Vagina (tissue), 2 donors: ENCODE results near the gene DHRS7C.

Experiments used
- CTCF ChIP-seq, 3 experiments: fragments of 450-650 bp in 2 of 3; fragments of 200-600 bp in 1 of 3; sonication (generic) in 1 of 3; IDR thresholded peaks; one replicate each; pipeline ENCODE4 v1.5.1; 2017 to 2019; ENCODE audit warnings: antibody characterized with exemption in 3 of 3, mild to moderate bottlenecking in 2 of 3, moderate library complexity in 2 of 3
- POLR2A ChIP-seq, 2 donors: fragments of 450-650 bp; IDR thresholded peaks; one replicate each; pipeline ENCODE4 v1.6.1; 2017; ENCODE audit warnings: antibody characterized with exemption in 2 of 2, mild to moderate bottlenecking in 2 of 2, moderate library complexity in 2 of 2

- TF ChIP-seq CTCF (IDR thresholded peaks at IDR 0.05) (no peak), POLR2A (IDR thresholded peaks at IDR 0.05) (no peak)
These were observed 18.9 kb upstream of the DHRS7C start for GRCh38 chr17:9810100-9810949.
